Tibial artery (tissue), 4 donors: ENCODE results near the gene APP.

Source experiments
- DNase-seq, 2 donors: peaks; one replicate each; pipeline ENCODE4 v3.0.0-alpha.2; 2019
- H3K27ac ChIP-seq, 2 donors: fragments of 200-600 bp; sonication (generic) in 1 of 2; 1 replicate in 1 of 2; 2 replicates in 1 of 2; pipeline ENCODE4 v1.5.1; 2018 to 2019; ENCODE audit warnings: mild to moderate bottlenecking in 1 of 2
- H3K27me3 ChIP-seq, 2 donors: fragments of 200-600 bp; sonication (generic) in 1 of 2; one replicate each; pipeline versions ENCODE4 v1.5.1 to v1.6.0; 2016 to 2019
- H3K36me3 ChIP-seq, 3 donors: fragments of 200-600 bp; sonication (generic) in 2 of 3; one replicate each; pipeline ENCODE4 v1.5.1; 2016 to 2019; ENCODE audit warnings: mild to moderate bottlenecking in 2 of 3
- H3K4me1 ChIP-seq, 4 donors: fragments of 200-600 bp; sonication (generic) in 2 of 4; 1 replicate in 3 of 4; 2 replicates in 1 of 4; pipeline ENCODE4 v1.5.1; 2016 to 2019
- H3K4me3 ChIP-seq, 2 donors: fragments of 200-600 bp; sonication (generic) in 1 of 2; 1 replicate in 1 of 2; 2 replicates in 1 of 2; pipeline ENCODE4 v1.5.1; 2018 to 2019; ENCODE audit warnings: mild to moderate bottlenecking in 2 of 2
- H3K9me3 ChIP-seq, 3 donors: fragments of 200-600 bp; sonication (generic) in 1 of 3; one replicate each; pipeline ENCODE4 v1.5.1; 2016 to 2019
- CTCF ChIP-seq, 2 experiments: fragments of 200-600 bp in 1 of 2; fragments of 450-650 bp in 1 of 2; IDR thresholded peaks; one replicate each; pipeline ENCODE4 v1.5.1; 2017 to 2019; ENCODE audit warnings: antibody characterized with exemption in 2 of 2, mild to moderate bottlenecking in 1 of 2, moderate library complexity in 1 of 2
- intact Hi-C: fragments of 100-400 bp; cut with DNase I; formaldehyde crosslinking; loops from one replicate; pipeline ENCODE4 v1.15.0; 2023; ENCODE audit warnings: low total_unique reads

Gene APP

GRCh38 chr21:26124421-26124833 is 46.1 kb downstream of the APP start:
- Histone ChIP-seq H3K27me3 (no peaks in the 10 kb centered on the region), H3K9me3 (no peaks in the 10 kb centered on the region), H3K36me3 (no peaks in the 10 kb centered on the region), H3K4me1 (peaks cover 0 to 47% (median 21%) of the 10 kb centered on the region in 4 donors), H3K27ac (peak overlapping the region in 1 of 2 donors; percentile 29), H3K4me3 (no peak overlapping the region)
- DNase-seq, result no peak
- TF ChIP-seq CTCF (IDR thresholded peaks at IDR 0.05), result no peak
- intact Hi-C loops, result no loop called here

GRCh38 chr21:26123012-26123411 is 47.6 kb downstream of the APP start:
- intact Hi-C loops, result no loop called here
- no peak overlapping the region for H3K27ac ChIP-seq
- TF ChIP-seq CTCF (IDR thresholded peaks at IDR 0.05), result no peak
- no peaks in the 10 kb centered on the region for H3K36me3 ChIP-seq
- DNase-seq, result no peak
- no peak overlapping the region for H3K4me3 ChIP-seq
- no peaks in the 10 kb centered on the region for H3K9me3 ChIP-seq
- H3K4me1 ChIP-seq, result peaks cover 0 to 35% (median 14%) of the 10 kb centered on the region in 4 donors
- H3K27me3 ChIP-seq, result no peaks in the 10 kb centered on the region

GRCh38 chr21:26120828-26121227 is 49.7 kb downstream of the APP start:
- Histone ChIP-seq H3K36me3 (no peaks in the 10 kb centered on the region), H3K4me3 (no peak overlapping the region), H3K9me3 (no peaks in the 10 kb centered on the region), H3K27me3 (no peaks in the 10 kb centered on the region), H3K27ac (no peak overlapping the region), H3K4me1 (peaks cover 0 to 40% (median 18%) of the 10 kb centered on the region in 4 donors)
- DNase-seq, result no peak
- TF ChIP-seq CTCF (IDR thresholded peaks at IDR 0.05), result no peak
- intact Hi-C loops, result no loop called here

- H3K4me1 ChIP-seq, result peaks cover 0 to 39% (median 17%) of the 10 kb centered on the region in 4 donors
- no peaks in the 10 kb centered on the region for H3K27me3 ChIP-seq
- intact Hi-C loops, result no loop called here
- no peaks in the 10 kb centered on the region for H3K36me3 ChIP-seq
- no peak overlapping the region for H3K27ac ChIP-seq
- H3K9me3 ChIP-seq, result no peaks in the 10 kb centered on the region
- DNase-seq, result no peak
- TF ChIP-seq CTCF (IDR thresholded peaks at IDR 0.05), result no peak
- H3K4me3 ChIP-seq, result no peak overlapping the region
Observed at GRCh38 chr21:26119906-26120305, 50.7 kb downstream of the APP start.

GRCh38 chr21:26118938-26119540 is 51.5 kb downstream of the APP start:
- Histone ChIP-seq H3K27ac (no peak overlapping the region), H3K4me3 (no peak overlapping the region), H3K36me3 (no peaks in the 10 kb centered on the region), H3K4me1 (peaks cover 0 to 30% (median 14%) of the 10 kb centered on the region in 4 donors), H3K9me3 (no peaks in the 10 kb centered on the region), H3K27me3 (no peaks in the 10 kb centered on the region)
- no peak for DNase-seq
- intact Hi-C loops, result no loop called here
- TF ChIP-seq CTCF (IDR thresholded peaks at IDR 0.05), result no peak

- intact Hi-C loops, result no loop called here
- Histone ChIP-seq H3K9me3 (no peaks in the 10 kb centered on the region), H3K36me3 (no peaks in the 10 kb centered on the region), H3K4me1 (peaks cover 0 to 19% (median 7%) of the 10 kb centered on the region in 4 donors), H3K27ac (no peak overlapping the region), H3K27me3 (no peaks in the 10 kb centered on the region), H3K4me3 (no peak overlapping the region)
- DNase-seq, result no peak
- TF ChIP-seq CTCF (IDR thresholded peaks at IDR 0.05), result no peak
Observed at GRCh38 chr21:26117972-26118367, 52.6 kb downstream of the APP start.
